Epithelial cell of proximal tubule (primary cell): ENCODE results near the gene C1orf74. TPM values are rescaled to one million over a fixed set of nuclear protein-coding genes. Genes with fewer than 3 reads are reported as not detected.
A peak's percentile ranks its signal among the peaks of the same experiment; 100 is the strongest.

ENCODE experiments used
- DNase-seq: peaks from one replicate; pipeline ENCODE4 v3.0.0-alpha.2; 2011; ENCODE audit warnings: low read depth
- H3K4me3 ChIP-seq: 2 replicates; pipeline ENCODE4 v1.5.1; 2011; ENCODE audit warnings: low read depth, mild to moderate bottlenecking, low read length
- total RNA-seq: library from RNA; depleted of rRNA; stranded (reverse); fragments of >200 nt; gene quantifications from 2 replicates; pipeline ENCODE4 v1.2.3, GENCODE V29; 2015
- TF ChIP-seq, protein P1 (sequence below): conservative IDR thresholded peaks from 2 replicates; pipeline ENCODE4 v1.5.1; 2012; ENCODE audit warnings: low read depth, mild to moderate bottlenecking, low read length

The C1orf74 gene
- total RNA-seq, 1 donor from 2014 or later, result 4.4 TPM

DNA sequence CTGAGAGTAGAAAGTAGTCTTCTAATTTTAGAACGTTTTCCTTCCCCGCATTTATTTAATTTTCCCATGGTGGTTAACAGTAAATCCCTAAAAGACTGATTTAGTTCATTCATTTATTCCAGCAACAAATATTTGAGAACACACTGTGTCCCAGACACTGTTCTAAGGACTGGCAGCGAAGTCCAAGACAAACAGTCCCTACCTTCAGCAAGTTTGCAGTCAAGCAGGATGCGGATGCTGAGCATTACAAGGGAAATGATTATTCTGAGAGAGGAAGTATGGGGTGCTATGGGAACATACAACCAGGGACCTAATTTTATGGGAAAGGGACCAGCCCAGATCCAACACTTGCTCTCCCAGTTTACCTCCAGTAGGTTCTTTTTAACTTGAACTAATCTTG, 1.2 kb upstream of the C1orf74 start:
- no peak overlapping the region for H3K4me3 ChIP-seq
- DNase-seq, result no peak
- TF ChIP-seq, protein P1, sequence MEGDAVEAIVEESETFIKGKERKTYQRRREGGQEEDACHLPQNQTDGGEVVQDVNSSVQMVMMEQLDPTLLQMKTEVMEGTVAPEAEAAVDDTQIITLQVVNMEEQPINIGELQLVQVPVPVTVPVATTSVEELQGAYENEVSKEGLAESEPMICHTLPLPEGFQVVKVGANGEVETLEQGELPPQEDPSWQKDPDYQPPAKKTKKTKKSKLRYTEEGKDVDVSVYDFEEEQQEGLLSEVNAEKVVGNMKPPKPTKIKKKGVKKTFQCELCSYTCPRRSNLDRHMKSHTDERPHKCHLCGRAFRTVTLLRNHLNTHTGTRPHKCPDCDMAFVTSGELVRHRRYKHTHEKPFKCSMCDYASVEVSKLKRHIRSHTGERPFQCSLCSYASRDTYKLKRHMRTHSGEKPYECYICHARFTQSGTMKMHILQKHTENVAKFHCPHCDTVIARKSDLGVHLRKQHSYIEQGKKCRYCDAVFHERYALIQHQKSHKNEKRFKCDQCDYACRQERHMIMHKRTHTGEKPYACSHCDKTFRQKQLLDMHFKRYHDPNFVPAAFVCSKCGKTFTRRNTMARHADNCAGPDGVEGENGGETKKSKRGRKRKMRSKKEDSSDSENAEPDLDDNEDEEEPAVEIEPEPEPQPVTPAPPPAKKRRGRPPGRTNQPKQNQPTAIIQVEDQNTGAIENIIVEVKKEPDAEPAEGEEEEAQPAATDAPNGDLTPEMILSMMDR, result no peak

DNA sequence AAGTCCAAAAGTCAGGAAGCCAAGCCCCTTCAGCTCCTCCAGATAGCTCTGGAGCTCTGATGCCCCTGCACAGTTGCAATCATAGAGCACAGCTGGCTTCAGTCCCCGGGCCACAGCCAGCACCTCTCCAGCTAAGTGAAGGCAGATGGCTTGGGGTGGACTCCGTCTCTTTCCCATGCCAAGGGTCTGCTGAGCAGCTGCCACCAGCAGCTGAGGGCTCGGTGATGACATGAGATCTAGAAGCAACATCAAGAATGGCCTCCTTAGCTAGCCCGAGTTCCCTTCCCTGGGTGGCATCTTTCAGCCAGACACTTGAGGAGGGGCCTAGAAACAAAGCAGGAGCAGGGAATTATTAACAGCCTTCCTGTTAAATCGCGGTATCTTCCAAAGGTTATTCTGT, 973 bp downstream of the C1orf74 start:
- DNase-seq, result no peak
- peak overlapping the region; percentile 92 for H3K4me3 ChIP-seq
- TF ChIP-seq, protein P1, result no peak

DNA sequence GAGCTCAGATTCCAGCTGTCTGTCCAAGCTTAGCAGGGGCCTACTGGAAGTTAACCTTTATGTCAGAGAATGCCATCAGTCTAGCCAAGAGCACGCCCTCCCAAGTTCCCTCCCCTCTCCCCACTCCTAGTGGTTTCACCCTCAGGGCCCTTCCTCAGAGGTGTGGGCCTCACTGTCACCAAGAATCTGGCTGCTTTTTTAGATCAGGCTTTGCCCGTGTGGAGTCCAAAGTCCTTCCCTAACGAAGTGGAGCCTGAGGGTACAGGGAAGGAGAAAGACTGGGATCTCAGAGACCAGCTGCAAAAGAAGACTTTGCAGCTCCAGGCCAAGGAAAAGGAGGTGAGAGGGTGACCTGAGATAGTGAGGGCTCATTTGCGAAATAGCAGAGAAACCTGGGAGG, 4.1 kb downstream of the C1orf74 start:
- TF ChIP-seq, protein P1, result no peak
- DNase-seq, result no peak

DNA sequence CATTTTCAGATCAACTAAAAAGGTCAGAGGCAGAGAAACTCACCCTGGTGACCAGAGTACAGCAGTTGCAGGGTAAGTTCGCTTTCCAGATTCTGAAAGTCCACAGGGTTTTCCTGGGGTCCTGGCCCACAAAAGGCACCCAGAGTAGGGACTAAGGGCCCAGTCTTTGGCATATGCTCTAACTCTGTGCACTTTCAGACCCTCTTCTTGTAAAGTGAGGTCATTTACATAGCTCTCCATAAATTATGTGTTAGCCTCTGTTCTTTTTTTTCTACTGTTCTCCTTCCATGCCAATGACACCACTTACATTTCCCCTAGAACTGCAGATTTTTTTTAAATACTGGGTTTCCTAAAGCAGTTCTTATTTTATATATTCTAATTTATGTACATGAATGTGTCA, 6.3 kb downstream of the C1orf74 start:
- DNase-seq, result no peak
- TF ChIP-seq, protein P1, result no peak
- H3K4me3 ChIP-seq, result no peak overlapping the region

More for the DNA sequence above, 4.1 kb downstream of the C1orf74 start:
- no peak overlapping the region for H3K4me3 ChIP-seq

DNA sequence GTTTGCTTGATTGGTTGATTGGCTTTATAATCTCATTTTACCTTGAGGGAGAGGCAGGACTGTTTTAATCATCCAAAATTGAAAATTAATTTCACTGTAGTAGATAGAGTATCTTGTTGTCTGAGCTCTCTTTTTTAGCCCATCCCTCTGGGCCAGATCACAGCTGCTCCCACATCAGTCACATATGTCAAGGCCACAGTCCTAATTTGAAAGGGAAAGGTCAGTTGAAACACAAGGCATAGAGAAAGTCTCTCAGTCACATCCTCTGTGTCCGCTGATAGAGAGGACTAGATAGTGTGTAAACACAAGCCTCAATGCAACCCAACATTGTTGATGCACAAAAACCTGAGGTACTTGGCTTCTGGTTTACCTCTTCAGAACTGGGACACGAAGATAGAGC, 6.8 kb downstream of the C1orf74 start:
- H3K4me3 ChIP-seq, result no peak overlapping the region
- TF ChIP-seq, protein P1, result no peak
- no peak for DNase-seq

DNA sequence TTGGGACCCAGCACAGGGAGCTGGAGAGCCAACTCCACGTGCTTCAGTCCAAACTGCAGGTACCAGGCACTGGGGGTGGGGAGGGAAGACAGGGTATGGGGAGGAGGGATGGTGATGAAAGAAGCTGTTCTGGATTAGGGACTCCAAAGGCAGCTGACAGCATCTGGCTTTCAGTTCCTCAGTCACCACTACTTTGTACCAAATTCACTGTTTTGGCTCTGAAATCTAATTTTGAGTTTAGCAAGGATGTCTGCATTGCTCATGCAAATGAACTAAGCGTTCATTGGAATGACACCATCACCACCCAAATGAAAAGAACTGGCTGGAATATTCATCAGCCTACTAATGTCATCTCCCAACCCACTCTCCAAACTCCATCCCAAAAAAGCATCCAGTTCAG, 8.7 kb downstream of the C1orf74 start:
- TF ChIP-seq, protein P1, result no peak
- no peak for DNase-seq
- H3K4me3 ChIP-seq, result no peak overlapping the region

DNA sequence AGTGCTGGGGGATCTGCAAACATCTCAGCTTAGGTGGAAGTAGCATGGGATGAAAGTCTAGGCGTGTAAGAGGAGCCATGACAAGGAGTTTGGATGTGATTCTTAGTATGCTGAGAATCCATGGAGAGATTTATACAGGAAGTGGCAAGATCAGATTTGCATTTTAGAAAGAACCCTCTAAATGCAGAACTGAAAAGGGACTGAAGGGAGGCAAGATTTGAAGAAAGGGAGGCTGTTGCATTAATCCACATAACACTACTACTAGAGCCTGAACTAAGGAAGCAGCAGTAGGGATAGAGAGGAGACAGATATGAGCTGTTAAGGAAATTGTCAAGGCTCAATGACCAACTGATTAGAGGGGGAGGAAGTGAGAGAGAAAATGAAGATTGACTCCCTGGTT, 9.8 kb downstream of the C1orf74 start:
- no peak overlapping the region for H3K4me3 ChIP-seq
- no peak for DNase-seq
- TF ChIP-seq, protein P1, result no peak
